ENCODE results near the gene CAPN2. TPM values are rescaled to one million over a fixed set of nuclear protein-coding genes. Genes with fewer than 3 reads are reported as not detected.

Gene CAPN2
- total RNA-seq, 2 experiments from 2014 or later: 183 to 255 TPM

GRCh38 chr1:223771814-223772770, 59.8 kb downstream of the CAPN2 start:
- no peaks in the 10 kb centered on the region for H3K9me3 Mint-ChIP-seq (ENCODE audit: low read depth)

GRCh38 chr1:223772771-223773160, 60.4 kb downstream of the CAPN2 start:
- peaks cover 55% of the 10 kb centered on the region for H3K4me1 Mint-ChIP-seq
- CTCF ChIA-PET: interaction anchor here (0.7 to 3.0 kb wide), 3 partner anchors 20 to 76 kb away, joined by 3 to 15 read pairs (median 4); no protein-coding TSS in a partner anchor
- ATAC-seq (no peak), DNase-seq (peak; percentile 29)
- H3K9me3 Mint-ChIP-seq (ENCODE audit: low read depth): no peaks in the 10 kb centered on the region
- no peak overlapping the region for H3K4me3 Mint-ChIP-seq
- peaks cover 69% of the 10 kb centered on the region for H3K36me3 Mint-ChIP-seq
- no peak overlapping the region for H3K27ac Mint-ChIP-seq
- H3K27me3 Mint-ChIP-seq: no peaks in the 10 kb centered on the region

More at GRCh38 chr1:223771814-223772770, 59.8 kb downstream of the CAPN2 start:
- H3K27me3 Mint-ChIP-seq: no peaks in the 10 kb centered on the region
- peaks cover 65% of the 10 kb centered on the region for H3K36me3 Mint-ChIP-seq
- CTCF ChIA-PET: interaction anchor here (0.7 to 3.0 kb wide), 3 partner anchors 21 to 74 kb away, joined by 3 to 15 read pairs (median 4); no protein-coding TSS in a partner anchor
- H3K4me3 Mint-ChIP-seq: no peak overlapping the region
- DNase-seq: peak; percentile 39
- peak overlapping the region; percentile 61 for H3K27ac Mint-ChIP-seq
- H3K4me1 Mint-ChIP-seq: peaks cover 54% of the 10 kb centered on the region
- peak; percentile 26 for ATAC-seq

- no peak overlapping the region for H3K27ac Mint-ChIP-seq
- no peak for ATAC-seq
Measured at GRCh38 chr1:223774134-223774814, 61.9 kb downstream of the CAPN2 start.

GRCh38 chr1:223775054-223775453, 62.7 kb downstream of the CAPN2 start:
- CTCF ChIA-PET: interaction anchor here (1.1 to 2.7 kb wide), 5 partner anchors 26 to 146 kb away, joined by 3 to 11 read pairs (median 4); partner anchors contain the start of gene CAPN2
- no peak overlapping the region for H3K4me3 Mint-ChIP-seq
- H3K4me1 Mint-ChIP-seq: peaks cover 48% of the 10 kb centered on the region
- no peak for DNase-seq
- no peak overlapping the region for H3K27ac Mint-ChIP-seq
- H3K27me3 Mint-ChIP-seq: no peaks in the 10 kb centered on the region
- ATAC-seq: no peak
- H3K9me3 Mint-ChIP-seq (ENCODE audit: low read depth): no peaks in the 10 kb centered on the region
- peaks cover 59% of the 10 kb centered on the region for H3K36me3 Mint-ChIP-seq

More at GRCh38 chr1:223774134-223774814, 61.9 kb downstream of the CAPN2 start:
- H3K36me3 Mint-ChIP-seq: peaks cover 65% of the 10 kb centered on the region
- no peaks in the 10 kb centered on the region for H3K27me3 Mint-ChIP-seq
- H3K4me3 Mint-ChIP-seq: no peak overlapping the region
- peak; percentile 23 for DNase-seq
- H3K4me1 Mint-ChIP-seq: peaks cover 55% of the 10 kb centered on the region
- CTCF ChIA-PET: interaction anchor here (1.1 to 2.7 kb wide), 5 partner anchors 28 to 77 kb away, joined by 3 to 10 read pairs (median 4); partner anchors contain the start of gene CAPN2
- no peaks in the 10 kb centered on the region for H3K9me3 Mint-ChIP-seq (ENCODE audit: low read depth)

DNA sequence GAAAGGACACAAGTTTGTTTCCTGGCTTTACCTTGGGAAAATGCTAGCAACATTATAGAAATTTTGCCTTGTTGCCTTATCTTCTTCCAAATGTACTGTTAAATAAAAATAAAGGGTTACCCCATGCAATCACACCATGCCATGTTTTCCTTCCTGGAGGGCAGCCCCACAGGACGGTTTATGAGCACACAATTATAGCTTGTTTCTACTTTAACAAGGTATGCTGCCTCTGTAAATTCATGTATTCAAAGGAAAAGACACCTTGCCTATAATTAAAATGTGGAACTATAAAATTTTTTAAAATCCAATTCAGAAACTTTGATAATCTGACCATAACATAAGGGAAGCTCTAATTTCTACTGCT, 63.4 kb downstream of the CAPN2 start:
- no peak overlapping the region for H3K4me3 Mint-ChIP-seq
- CTCF ChIA-PET: interaction anchor here (0.6 to 2.7 kb wide), 4 partner anchors 26 to 1664 kb away, joined by 3 to 11 read pairs (median 6); no protein-coding TSS in a partner anchor
- no peaks in the 10 kb centered on the region for H3K9me3 Mint-ChIP-seq (ENCODE audit: low read depth)
- no peaks in the 10 kb centered on the region for H3K27me3 Mint-ChIP-seq
- peaks cover 44% of the 10 kb centered on the region for H3K4me1 Mint-ChIP-seq
- peak overlapping the region; percentile 57 for H3K27ac Mint-ChIP-seq
- ATAC-seq: no peak
- peak; percentile 9 for DNase-seq
- H3K36me3 Mint-ChIP-seq: peaks cover 58% of the 10 kb centered on the region

- ATAC-seq (peak; percentile 90), DNase-seq (peak; percentile 77)
- H3K4me3 Mint-ChIP-seq: no peak overlapping the region
- H3K4me1 Mint-ChIP-seq: peaks cover 43% of the 10 kb centered on the region
- H3K9me3 Mint-ChIP-seq (ENCODE audit: low read depth): no peaks in the 10 kb centered on the region
- peak overlapping the region; percentile 57 for H3K27ac Mint-ChIP-seq
- H3K27me3 Mint-ChIP-seq: no peaks in the 10 kb centered on the region
- CTCF ChIA-PET: interaction anchor here (0.6 to 2.7 kb wide), 4 partner anchors 27 to 1664 kb away, joined by 3 to 11 read pairs (median 6); no protein-coding TSS in a partner anchor
- peaks cover 55% of the 10 kb centered on the region for H3K36me3 Mint-ChIP-seq
Measured at GRCh38 chr1:223776075-223776814, 63.9 kb downstream of the CAPN2 start.

DNA sequence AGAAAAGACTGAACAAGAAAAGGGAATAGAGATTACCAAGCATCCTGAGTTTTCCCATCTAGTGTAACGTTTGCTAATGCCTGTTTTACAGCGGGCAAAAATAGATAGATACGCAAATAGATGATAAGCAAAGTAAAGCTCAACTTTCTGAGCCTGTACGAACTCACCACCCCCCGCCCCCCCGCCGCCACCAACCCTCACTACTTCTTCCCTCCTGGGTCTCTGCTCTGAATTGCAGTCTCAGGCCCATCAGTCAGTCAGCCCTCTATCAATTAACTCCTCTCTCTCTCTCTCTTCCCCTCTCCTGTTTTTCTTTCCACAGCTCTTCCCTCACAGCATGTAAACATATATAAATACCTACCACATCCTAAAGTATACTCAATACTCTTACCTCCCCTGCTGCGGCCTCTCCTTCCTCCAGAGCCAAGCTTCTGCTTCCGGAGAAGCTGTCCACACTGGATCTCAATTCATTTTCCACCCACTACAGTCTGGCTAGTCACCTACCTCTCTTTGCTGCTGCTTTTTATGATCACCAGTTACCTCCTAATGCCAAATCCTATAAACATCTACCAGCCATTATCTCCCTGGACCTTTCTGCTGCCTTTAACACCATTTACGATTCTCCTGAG, 64.6 kb downstream of the CAPN2 start:
- Mint-ChIP-seq H3K4me3 (no peak overlapping the region), H3K27me3 (no peaks in the 10 kb centered on the region), H3K27ac (peak overlapping the region; percentile 37), H3K9me3 (ENCODE audit: low read depth) (no peaks in the 10 kb centered on the region), H3K36me3 (peaks cover 49% of the 10 kb centered on the region), H3K4me1 (peaks cover 39% of the 10 kb centered on the region)
- CTCF ChIA-PET: interaction anchor here (2.7 kb wide), 1 partner anchor 78 kb away, joined by 10 read pairs; no protein-coding TSS in a partner anchor
- ATAC-seq (no peak), DNase-seq (peak; percentile 12)

DNA sequence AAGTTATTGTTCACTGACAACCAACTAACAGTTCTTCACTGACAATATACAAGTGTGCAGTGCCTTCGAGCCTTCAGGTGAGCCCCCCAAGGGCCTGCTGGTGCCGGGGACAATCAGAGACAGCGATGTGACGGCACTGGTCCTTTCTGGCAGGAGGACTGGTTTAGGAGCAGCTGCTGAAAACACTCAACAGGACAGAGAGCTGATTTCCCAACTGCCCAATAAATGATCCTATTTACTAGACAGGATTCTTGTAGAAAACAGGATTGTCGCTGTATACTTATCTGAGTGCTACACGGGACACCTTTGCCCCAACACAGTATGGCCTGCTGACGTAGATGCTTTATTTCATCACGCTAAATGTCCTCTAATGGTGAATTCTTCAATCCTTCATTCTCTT, 68.0 kb downstream of the CAPN2 start:
- no peak for ATAC-seq
- Mint-ChIP-seq H3K4me1 (peaks cover 22% of the 10 kb centered on the region), H3K4me3 (no peak overlapping the region), H3K36me3 (peaks cover 31% of the 10 kb centered on the region), H3K9me3 (ENCODE audit: low read depth) (no peaks in the 10 kb centered on the region), H3K27me3 (no peaks in the 10 kb centered on the region), H3K27ac (no peak overlapping the region)
- CTCF ChIA-PET: interaction anchor here (0.6 to 2.8 kb wide), 6 partner anchors 31 to 85 kb away, joined by 3 to 12 read pairs (median 3); partner anchors contain the start of gene CAPN2
- DNase-seq: no peak

DNA sequence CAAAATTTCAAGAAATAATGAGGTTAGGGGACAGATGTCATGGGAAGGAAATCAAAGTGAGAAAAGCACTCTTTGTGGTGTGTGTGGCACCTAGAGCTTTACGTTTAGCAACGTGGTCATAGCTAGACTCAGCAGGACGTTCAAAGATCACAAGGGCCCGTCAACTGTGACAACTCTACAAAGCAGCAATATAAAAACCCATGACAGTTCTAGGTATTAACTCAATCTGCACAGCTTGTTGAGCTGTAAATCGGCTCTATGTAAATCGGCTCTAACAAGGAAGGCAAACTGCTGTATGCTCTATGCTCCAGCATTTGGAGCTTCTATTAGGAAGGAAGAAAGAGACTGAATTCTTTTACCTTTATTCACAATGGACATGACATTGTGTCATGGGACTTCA, 68.6 kb downstream of the CAPN2 start:
- Mint-ChIP-seq H3K36me3 (peaks cover 27% of the 10 kb centered on the region), H3K27ac (peak overlapping the region; percentile 26)
- ATAC-seq: no peak

GRCh38 chr1:223783676-223784075, 71.3 kb downstream of the CAPN2 start:
- CTCF ChIA-PET: interaction anchor here (1.5 kb wide), 1 partner anchor 34 kb away, joined by 4 read pairs; no protein-coding TSS in a partner anchor
- Mint-ChIP-seq H3K27ac (no peak overlapping the region), H3K36me3 (peaks cover 19% of the 10 kb centered on the region), H3K27me3 (no peaks in the 10 kb centered on the region), H3K4me1 (peaks cover 6% of the 10 kb centered on the region), H3K9me3 (ENCODE audit: low read depth) (no peaks in the 10 kb centered on the region), H3K4me3 (no peak overlapping the region)
- DNase-seq (no peak), ATAC-seq (no peak)

More for the DNA sequence above, 68.6 kb downstream of the CAPN2 start:
- H3K4me1 Mint-ChIP-seq: peaks cover 16% of the 10 kb centered on the region
- H3K9me3 Mint-ChIP-seq (ENCODE audit: low read depth): no peaks in the 10 kb centered on the region
- no peaks in the 10 kb centered on the region for H3K27me3 Mint-ChIP-seq
- H3K4me3 Mint-ChIP-seq: no peak overlapping the region
- no peak for DNase-seq
- CTCF ChIA-PET: interaction anchor here (1.0 to 2.8 kb wide), 5 partner anchors 31 to 85 kb away, joined by 3 to 12 read pairs (median 3); partner anchors contain the start of gene CAPN2

- Mint-ChIP-seq H3K4me1 (peaks cover 6% of the 10 kb centered on the region), H3K27ac (no peak overlapping the region), H3K27me3 (no peaks in the 10 kb centered on the region), H3K4me3 (no peak overlapping the region), H3K36me3 (peaks cover 18% of the 10 kb centered on the region), H3K9me3 (ENCODE audit: low read depth) (no peaks in the 10 kb centered on the region)
- DNase-seq (no peak), ATAC-seq (no peak)
- CTCF ChIA-PET: interaction anchor here (1.5 kb wide), 1 partner anchor 35 kb away, joined by 4 read pairs; no protein-coding TSS in a partner anchor
Measured at GRCh38 chr1:223784541-223784940, 72.2 kb downstream of the CAPN2 start.

- Mint-ChIP-seq H3K4me1 (peaks cover 5% of the 10 kb centered on the region), H3K36me3 (peaks cover 16% of the 10 kb centered on the region), H3K27ac (no peak overlapping the region), H3K9me3 (ENCODE audit: low read depth) (no peaks in the 10 kb centered on the region), H3K27me3 (no peaks in the 10 kb centered on the region), H3K4me3 (no peak overlapping the region)
- CTCF ChIA-PET: no interaction called here
- no peak for ATAC-seq
- no peak for DNase-seq
Measured at GRCh38 chr1:223785808-223786207, 73.5 kb downstream of the CAPN2 start.
